ENCODE measurements around the gene TRMT1L.

TRMT1L gene

GRCh38 chr1:185132534-185132933 lies 24.2 kb downstream of the TRMT1L start:
- Histone ChIP-seq H3K27ac (replicated peaks) (no peak overlapping the region), H3K4me3 (replicated peaks; ENCODE audit: insufficient read depth, low read length) (no peak overlapping the region), H3K27me3 (ENCODE audit: insufficient read depth, poor library complexity, severe bottlenecking) (no peaks in the 10 kb centered on the region)
- DNase-seq (ENCODE audit: low read depth in 1 of 2, low spot score in 1 of 2), result no peak
- TF ChIP-seq GABPA (IDR thresholded peaks at IDR 0.05; ENCODE audit: low read depth), result no peak
- no peak for TF ChIP-seq SPI1 (IDR thresholded peaks at IDR 0.05; ENCODE audit: borderline replicate concordance, low read depth)
- no peak for TF ChIP-seq POLR2AphosphoS5 (IDR thresholded peaks at IDR 0.05; ENCODE audit: low read depth)
- TF ChIP-seq REST (IDR thresholded peaks at IDR 0.05; ENCODE audit: insufficient replicate concordance, low read depth), result no peak

GRCh38 chr1:185129708-185130107 lies 27.0 kb downstream of the TRMT1L start:
- no peak for DNase-seq (ENCODE audit: low read depth in 1 of 2, low spot score in 1 of 2)
- H3K27ac ChIP-seq (replicated peaks), result no peak overlapping the region
- H3K27me3 ChIP-seq (ENCODE audit: insufficient read depth, poor library complexity, severe bottlenecking), result no peaks in the 10 kb centered on the region
- no peak overlapping the region for H3K4me3 ChIP-seq (replicated peaks; ENCODE audit: insufficient read depth, low read length)
- TF ChIP-seq, protein P1, sequence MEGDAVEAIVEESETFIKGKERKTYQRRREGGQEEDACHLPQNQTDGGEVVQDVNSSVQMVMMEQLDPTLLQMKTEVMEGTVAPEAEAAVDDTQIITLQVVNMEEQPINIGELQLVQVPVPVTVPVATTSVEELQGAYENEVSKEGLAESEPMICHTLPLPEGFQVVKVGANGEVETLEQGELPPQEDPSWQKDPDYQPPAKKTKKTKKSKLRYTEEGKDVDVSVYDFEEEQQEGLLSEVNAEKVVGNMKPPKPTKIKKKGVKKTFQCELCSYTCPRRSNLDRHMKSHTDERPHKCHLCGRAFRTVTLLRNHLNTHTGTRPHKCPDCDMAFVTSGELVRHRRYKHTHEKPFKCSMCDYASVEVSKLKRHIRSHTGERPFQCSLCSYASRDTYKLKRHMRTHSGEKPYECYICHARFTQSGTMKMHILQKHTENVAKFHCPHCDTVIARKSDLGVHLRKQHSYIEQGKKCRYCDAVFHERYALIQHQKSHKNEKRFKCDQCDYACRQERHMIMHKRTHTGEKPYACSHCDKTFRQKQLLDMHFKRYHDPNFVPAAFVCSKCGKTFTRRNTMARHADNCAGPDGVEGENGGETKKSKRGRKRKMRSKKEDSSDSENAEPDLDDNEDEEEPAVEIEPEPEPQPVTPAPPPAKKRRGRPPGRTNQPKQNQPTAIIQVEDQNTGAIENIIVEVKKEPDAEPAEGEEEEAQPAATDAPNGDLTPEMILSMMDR (IDR thresholded peaks at IDR 0.05; ENCODE audit: insufficient read depth, low read length), result no peak
- TF ChIP-seq POLR2AphosphoS5 (IDR thresholded peaks at IDR 0.05; ENCODE audit: low read depth) (no peak), REST (IDR thresholded peaks at IDR 0.05; ENCODE audit: insufficient replicate concordance, low read depth) (no peak), SPI1 (IDR thresholded peaks at IDR 0.05; ENCODE audit: borderline replicate concordance, low read depth) (no peak), GABPA (IDR thresholded peaks at IDR 0.05; ENCODE audit: low read depth) (no peak)

DNA sequence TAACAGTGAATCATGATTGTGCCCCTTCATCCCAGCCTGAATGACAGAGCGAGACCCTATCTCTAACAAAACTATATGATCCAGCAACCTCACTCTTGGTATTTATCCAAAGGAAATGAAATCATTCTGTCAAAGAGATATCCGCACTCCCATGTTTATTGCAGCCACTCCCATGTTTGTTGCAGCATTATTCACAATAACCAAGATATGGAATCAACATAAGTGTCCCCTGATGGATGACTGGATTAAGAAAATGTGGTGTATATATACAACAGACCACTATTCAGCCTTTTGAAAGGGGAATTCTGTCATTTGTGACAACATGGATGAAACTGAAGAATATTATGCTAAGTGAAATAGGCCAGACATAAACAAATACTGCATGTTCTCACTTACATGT lies 44.4 kb downstream of the TRMT1L start:
- TF ChIP-seq SPI1 (IDR thresholded peaks at IDR 0.05; ENCODE audit: borderline replicate concordance, low read depth), result no peak
- H3K4me3 ChIP-seq (replicated peaks; ENCODE audit: insufficient read depth, low read length), result no peak overlapping the region
- no peaks in the 10 kb centered on the region for H3K27me3 ChIP-seq (ENCODE audit: insufficient read depth, poor library complexity, severe bottlenecking)
- no peak for DNase-seq (ENCODE audit: low read depth in 1 of 2, low spot score in 1 of 2)
- H3K27ac ChIP-seq (replicated peaks), result no peak overlapping the region

DNA sequence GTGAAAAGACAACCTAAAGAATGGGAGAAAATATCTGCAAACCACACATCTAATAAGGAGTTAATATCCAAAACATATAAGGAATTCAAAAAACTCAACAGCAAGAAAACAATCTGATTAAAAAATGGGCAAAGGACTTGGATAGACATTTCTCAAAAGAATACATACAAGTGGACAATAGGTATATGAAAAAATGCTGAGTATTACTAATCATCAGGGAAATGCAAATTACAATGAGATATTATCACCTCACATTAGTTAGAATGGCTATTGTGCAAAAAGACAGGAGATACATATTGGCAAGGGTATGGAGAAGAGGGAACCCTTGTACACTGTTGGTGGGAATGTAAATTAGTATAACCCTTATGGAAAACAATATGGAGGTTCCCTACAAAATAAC lies 44.9 kb downstream of the TRMT1L start:
- no peak for DNase-seq (ENCODE audit: low read depth in 1 of 2, low spot score in 1 of 2)
- H3K27ac ChIP-seq (replicated peaks), result no peak overlapping the region
- TF ChIP-seq GABPA (IDR thresholded peaks at IDR 0.05; ENCODE audit: low read depth) (no peak), REST (IDR thresholded peaks at IDR 0.05; ENCODE audit: insufficient replicate concordance, low read depth) (no peak), POLR2AphosphoS5 (IDR thresholded peaks at IDR 0.05; ENCODE audit: low read depth) (no peak), SPI1 (IDR thresholded peaks at IDR 0.05; ENCODE audit: borderline replicate concordance, low read depth) (no peak)
- TF ChIP-seq, protein P1 (IDR thresholded peaks at IDR 0.05; ENCODE audit: insufficient read depth, low read length), result no peak
- no peaks in the 10 kb centered on the region for H3K27me3 ChIP-seq (ENCODE audit: insufficient read depth, poor library complexity, severe bottlenecking)
- H3K4me3 ChIP-seq (replicated peaks; ENCODE audit: insufficient read depth, low read length), result no peak overlapping the region

Measured in HL-60 (cell line).